ENCODE data around the gene EFS.

EFS gene

DNA sequence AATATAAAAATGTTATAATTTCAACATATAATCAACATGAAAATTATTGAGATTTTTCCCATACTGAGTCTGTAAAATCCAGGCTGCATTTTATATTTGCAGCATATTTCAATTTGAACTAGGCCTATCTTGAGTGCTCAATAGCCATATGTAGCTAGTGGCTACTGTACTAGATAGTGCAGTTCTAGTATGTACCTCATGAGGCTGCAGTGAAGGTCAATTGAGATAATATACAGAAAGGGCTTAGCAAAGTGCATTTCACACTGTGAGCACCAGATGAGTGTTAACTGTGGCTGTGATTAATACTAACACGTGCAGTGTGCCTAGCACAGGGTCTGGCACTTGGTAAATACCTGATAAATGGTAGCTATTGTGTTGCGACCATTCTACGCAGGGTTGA, 6.9 kb downstream of the EFS start:
- DNase-seq (ENCODE audit: low spot score): no peak

DNA sequence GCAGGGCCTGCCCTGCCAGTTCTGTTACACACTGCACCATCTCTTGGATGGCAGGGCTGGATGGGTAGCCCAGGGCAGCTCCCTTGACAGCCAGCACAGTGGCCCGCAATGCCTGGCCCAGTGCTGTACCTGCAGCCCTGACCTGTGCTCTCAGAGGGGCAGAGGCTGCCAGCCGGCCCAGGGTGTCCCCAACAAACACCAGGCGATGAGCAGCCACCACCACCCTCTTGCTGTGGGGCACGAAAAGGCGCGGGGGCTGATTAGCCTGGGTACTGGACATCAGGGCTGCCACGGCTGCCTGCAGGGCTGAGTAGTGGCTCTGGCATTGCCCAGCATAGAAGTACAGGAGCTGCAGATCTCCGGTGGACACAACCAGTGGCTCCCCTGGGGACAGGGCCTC, 7.7 kb downstream of the EFS start:
- DNase-seq (ENCODE audit: low spot score): no peak

- no peak for DNase-seq (ENCODE audit: low spot score)
Observed at GRCh38 chr14:23356662-23357061, 8.3 kb downstream of the EFS start.

- no peak for DNase-seq (ENCODE audit: low spot score)
Observed at GRCh38 chr14:23355871-23356435, 9.0 kb downstream of the EFS start.

GRCh38 chr14:23354990-23355389, 10.0 kb downstream of the EFS start:
- no peak for DNase-seq (ENCODE audit: low spot score)

DNA sequence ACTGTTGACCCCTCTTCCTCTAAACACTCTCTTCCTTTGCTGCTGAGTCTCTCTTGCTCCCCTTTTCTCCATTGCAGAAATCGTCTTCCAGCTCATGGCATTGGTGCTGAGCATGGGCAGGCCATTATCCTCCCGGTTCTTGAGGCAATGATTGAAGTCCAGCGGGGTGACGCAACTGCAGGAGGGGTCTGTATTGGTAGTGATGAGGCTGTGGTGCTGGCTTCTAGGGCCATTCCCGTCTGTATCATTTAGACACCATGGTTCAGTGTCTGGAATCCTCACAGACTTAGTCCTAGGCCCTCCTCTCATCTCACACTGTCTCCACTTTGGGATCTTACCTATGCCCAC, 11.6 kb downstream of the EFS start:
- DNase-seq (ENCODE audit: low spot score): no peak

DNA sequence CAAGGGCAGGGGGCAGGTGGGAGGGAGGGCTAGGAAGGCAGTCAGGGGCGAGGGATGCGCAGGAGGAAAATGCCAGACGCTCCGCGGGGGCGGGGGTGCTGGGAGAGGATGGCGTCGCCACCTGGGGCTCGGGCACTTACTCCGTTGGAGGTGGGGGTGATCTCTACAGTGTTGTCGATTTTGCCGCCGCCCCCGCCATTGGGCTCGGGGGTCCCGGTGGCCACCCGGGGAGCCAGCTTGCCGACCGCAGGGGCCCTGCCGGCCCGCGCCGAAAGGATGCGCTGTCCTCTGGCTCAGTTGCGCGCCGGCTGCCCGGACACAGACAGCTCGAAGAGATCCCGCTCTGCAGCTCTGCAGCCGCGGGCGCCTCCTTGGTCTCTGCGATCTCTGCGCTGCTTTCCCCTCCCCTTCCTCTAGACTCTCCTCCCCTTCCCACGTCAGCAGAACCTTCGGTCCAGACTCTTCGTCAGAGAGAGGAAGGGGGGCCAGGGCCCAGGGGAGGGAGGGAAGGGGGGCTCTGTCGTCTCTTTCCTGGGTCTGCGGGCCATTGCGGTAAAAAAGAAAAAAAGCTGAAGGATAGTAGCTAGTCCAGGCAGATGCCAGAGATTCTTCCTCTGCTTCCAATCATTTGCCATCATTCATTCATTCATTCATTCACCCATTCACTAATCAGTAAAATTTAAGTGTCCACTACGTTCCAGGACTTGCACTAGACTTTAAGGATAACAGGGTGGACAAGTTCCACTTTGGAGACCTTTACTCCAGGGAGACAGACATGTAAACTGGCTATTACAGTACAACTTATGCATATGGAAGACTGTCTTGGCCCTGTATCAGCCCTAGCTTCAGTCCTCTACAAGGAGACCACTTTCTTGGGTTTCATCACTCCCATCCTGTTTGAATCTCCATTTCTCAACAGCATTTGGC, 12.2 kb downstream of the EFS start, which contains the start of gene SLC22A17:
SLC22A17 (minus strand) TSS at position 382 of the 927 bp plus-strand sequence.
- DNase-seq (ENCODE audit: low spot score): peak; percentile 93

DNA sequence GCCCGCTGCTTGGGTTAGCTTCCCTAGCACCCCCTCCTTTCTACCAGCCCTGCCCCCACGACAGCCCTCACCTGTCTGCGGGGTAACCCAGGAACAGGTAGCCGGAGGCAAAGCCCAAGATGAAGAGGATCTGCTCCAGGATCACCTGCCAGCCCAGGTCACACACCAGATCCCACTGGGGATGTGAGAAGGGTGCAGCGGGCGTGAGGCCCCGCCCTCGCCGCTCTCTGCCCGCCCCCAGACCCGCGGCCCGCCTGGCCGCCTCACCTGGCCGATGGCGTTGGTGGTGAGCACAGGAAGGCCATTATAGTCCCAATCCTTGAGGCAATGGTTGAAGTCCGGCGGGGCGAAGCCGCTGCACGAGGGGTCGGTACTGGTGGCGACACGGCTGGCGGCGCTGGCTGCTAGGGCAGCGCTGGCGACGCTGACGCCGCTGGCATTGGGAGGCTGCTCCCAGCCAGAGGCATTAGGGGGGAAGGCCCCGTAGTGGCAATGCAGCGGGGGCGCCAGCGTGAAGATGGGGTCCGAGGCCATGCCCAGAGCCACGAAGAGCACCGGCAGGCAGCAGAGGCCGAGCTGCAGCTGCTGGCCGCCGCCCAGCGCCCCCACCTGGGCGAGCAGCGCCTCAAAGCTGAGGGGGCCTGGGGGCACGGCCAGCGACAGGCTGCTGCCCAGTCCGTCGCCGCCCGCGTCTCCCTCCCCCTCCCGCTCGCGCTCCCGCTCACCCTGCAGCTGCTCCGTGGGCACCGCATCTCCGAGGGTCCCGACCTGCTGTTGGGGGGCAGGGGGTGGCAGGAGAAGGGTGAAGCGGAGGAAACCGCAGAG, 13.1 kb downstream of the EFS start:
- peak; percentile 33 for DNase-seq (ENCODE audit: low spot score)

- peak; percentile 5 for DNase-seq (ENCODE audit: low spot score)
Observed at GRCh38 chr14:23349156-23349845, 15.7 kb downstream of the EFS start.

DNA sequence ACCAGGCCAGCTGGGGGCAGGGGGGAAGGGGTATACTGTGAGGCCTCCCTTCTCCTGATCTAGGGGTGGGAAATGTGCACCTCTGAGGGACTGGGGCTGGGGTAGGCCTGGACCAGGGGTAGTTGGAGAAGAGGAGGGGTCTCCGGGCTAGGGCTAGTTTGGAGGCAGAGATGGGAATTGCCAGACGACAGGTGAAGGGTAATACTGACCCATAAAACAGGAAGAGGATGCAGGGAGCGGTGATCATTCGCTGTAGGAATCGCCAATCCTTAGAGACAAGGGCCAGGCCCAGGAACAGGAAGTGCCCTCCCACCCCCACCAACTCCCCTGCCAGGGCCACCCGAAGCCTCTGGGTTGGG, 16.7 kb downstream of the EFS start:
- peak; percentile 4 for DNase-seq (ENCODE audit: low spot score)

GRCh38 chr14:23347406-23348296, 17.3 kb downstream of the EFS start:
- DNase-seq (ENCODE audit: low spot score): peak; percentile 7

DNA sequence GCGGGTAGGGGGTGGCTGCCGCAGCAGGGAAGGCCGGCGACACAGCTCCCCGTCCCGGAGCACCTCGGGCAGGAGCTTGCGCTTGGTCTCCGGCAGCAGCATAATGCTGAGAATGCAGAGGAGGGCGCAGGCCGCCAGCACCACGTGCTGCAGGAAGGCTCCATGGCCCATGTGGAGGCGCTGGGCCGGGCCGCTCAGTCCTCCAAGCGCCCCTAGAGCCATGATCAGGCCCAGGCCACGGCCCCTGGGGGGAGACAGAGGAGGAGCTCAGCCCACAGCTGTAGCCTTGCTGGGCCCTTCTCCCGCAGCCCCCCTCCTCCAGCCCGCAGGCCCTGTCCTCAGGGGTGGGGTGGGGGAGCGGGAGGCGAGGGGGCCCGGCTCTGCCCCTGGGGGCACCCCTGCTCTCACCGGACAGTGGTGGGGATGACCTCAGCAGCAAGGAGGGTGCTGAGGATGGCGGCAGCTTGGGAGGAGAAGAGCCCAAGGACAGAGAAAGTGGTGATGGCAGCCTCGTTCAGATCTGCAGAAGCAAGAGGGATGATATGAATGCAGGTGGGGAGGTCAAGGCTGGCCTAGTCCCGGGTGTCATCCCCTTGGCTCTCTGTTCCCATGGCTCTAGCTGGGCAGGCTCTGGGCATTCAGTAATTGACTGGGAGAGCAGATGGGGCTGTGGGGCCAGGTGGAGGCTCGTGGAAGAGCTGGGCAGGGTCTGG, 18.1 kb downstream of the EFS start:
- DNase-seq (ENCODE audit: low spot score): peak; percentile 3

GRCh38 chr14:23345987-23346692, 18.8 kb downstream of the EFS start:
- DNase-seq (ENCODE audit: low spot score): peak; percentile 5

DNA sequence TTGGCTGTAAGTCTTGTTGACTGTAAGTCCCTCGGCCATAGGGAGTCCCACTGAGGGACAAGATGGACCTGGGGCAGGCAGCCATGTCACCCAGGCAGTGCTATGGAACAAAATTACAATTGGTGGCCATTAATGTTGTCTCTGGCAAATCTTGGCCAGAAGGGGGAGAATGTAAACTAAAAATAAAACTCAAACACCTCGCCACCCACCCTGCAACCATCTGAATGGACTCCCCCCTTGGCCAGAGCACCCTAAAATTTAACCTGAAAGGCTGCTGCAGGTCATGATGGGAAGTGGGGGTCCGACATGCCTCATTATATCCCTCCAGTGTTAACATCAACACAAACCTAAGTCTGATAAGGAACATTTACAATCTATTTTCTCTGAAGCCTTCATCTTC, 20.5 kb downstream of the EFS start:
- peak; percentile 3 for DNase-seq (ENCODE audit: low spot score)

DNA sequence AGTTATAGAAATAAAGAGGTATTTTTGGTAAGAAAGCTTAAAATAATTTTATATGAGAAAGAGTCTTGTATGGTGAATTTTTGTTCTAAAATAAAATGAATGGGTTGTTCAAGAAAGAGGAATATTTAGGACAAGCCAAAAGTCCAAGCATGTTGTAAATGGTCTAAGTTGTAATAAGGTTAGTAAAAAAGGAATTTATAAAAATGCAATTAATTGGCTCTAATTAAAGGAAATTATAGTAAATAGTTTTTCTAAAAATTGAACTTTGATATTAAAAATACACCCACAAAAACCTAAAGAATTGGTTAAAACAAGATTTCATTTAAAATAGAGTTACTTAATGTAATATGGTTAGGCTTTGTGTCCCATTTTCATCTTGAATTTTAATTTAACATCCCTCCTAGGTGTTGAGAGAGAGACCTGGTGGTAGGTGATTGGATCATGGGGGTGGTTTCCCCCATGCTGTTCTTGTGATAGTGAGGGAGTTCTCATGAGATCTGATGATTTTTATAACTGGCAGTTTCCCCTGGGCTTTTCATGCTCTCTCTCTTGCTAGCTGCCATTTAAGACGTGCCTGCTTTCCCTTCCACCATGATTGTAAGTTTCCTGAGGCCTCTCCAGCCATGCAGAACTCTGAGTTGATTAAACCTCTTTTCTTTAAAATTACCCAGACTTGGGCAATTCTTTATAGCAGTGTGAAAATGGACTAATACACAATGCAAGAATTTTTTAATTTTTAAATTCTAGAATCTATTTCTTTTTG, 25.3 kb downstream of the EFS start:
- no peak for DNase-seq (ENCODE audit: low spot score)

GRCh38 chr14:23335623-23336022, 29.3 kb downstream of the EFS start:
- no peak for DNase-seq (ENCODE audit: low spot score)

DNA sequence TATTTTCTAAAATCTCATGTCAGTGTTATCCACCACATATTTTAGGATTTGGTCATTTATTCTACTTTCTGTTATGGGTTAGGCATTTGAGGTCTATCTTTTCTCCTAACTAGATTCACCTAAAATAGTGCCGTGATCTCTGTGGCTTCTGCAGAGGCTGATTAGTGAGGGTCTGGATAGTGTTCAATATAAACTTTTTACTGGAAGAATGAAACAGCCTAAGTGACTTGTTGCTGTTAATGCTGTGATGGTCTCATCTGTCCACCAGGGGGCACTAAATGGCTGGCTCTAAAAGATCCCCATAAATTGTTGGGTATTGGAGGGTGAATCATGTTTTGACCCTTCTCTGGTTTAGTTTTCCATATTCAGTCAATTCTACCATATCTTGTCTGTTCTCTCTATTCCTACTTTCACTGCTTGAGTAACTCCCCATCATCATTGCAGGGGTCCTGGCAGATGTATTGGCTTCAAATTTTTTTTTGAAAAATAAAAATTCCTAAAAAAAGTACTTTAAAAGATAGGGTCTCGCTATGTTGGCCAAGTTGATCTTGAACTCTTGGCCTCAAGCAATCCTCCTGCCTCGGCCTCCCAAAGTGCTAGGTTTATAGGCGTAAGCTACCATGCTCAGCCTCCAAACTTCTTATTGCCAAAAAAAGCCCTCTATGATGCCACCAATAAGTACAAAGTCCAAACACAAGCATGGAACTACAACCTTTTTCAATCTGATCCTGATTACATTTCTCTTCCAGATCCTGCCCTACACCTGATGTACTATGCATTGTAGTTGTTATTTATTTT, 36.8 kb downstream of the EFS start:
- peak; percentile 81 for DNase-seq (ENCODE audit: low spot score)

Measured in AG08396 (cell line).